ENCODE results near the gene TRPM6.
"Not testable (repeated sequence)": the region's sequence is repeated elsewhere in the genome, so short reads cannot be mapped to it uniquely, and the experiment has no call there.

TRPM6 gene

GRCh38 chr9:74855072-74855471 is 32.6 kb downstream of the TRPM6 start:
- DNase-seq, result no peak

- DNase-seq, result not testable (repeated sequence)
Measured at GRCh38 chr9:74853024-74853423, 34.7 kb downstream of the TRPM6 start.

GRCh38 chr9:74848153-74848525 is 39.6 kb downstream of the TRPM6 start:
- DNase-seq, result no peak

- no peak for DNase-seq
Measured at GRCh38 chr9:74847478-74848152, 40.1 kb downstream of the TRPM6 start.

DNA sequence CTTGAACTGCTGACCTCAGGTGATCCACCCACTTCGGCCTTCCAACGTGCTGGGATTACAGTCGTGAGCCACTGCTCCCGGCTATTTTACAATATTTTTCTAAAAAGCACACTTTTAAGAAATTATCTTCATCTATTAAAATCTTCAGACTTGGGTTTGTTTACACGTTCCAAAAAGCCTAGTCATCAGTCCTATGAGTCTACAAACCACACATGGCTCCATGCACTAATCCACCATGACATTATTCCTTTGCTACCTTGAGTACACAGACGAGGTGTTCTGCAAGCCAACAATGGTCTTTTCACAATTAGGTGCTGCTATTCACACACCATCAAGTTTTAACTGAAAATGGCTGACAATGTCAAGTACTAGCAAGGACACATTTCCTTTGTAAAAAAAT is 41.0 kb downstream of the TRPM6 start:
- DNase-seq, result peak; percentile 4

DNA sequence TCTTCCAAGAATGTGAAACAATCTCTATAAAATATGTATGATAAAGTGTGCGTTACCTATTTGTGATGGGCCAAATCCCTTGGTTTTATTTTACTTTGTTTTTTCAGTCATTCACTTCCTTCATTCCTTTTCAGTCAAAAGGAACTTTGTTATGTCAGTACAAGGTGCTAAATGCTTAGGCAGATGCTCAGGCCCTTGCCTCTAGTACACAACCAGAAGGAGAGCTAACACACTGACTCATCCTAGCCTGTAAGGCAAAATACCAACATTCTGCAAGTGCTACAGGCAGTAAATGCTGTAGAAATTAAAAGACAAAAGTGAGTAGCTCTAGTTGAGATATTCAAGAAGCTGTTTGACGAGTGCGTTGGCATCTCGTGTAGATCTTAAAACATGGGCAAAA is 49.4 kb downstream of the TRPM6 start:
- DNase-seq, result no peak

DNA sequence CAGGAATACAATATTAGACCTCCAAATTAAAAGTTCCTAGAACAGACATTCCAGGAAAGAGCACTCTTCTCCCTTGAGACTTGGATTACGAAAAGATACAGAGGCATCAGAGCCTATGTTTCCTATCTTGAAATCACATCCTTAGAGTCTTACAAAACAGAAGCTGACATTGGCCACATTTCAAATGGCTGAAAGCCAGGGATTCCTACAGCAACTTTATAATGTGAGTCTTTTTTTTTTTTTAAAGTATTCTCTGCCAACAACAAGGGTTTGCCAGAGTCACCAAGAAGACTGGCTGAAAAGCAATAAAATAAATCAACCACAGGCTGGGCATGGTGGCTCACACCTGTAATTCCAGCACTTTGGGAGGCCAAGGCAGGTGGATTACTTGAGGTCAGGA is 63.1 kb downstream of the TRPM6 start:
- DNase-seq, result no peak

GRCh38 chr9:74821636-74822035 is 66.1 kb downstream of the TRPM6 start:
- DNase-seq, result no peak

- no peak for DNase-seq
Measured at GRCh38 chr9:74817816-74818215, 69.9 kb downstream of the TRPM6 start.

- DNase-seq, result no peak
Measured at GRCh38 chr9:74817281-74817810, 70.4 kb downstream of the TRPM6 start.

GRCh38 chr9:74810200-74810599 is 77.5 kb downstream of the TRPM6 start:
- no peak for DNase-seq

DNA sequence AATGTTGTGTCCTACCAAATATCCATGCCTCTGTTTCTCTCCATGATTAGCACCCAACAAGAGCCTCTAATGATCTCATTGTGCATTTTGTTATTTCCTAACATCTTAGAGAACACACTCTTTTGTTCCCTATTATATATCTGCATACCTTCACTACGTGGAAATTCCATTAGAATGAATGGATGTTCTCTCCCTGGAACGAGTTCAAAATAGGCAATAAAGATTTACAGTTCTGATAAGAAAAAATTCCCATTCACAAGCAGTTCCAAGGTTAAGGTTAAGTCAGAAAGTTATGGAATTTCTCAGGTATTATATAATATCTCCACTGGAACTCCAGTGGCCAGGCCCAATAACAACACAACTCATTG is 83.7 kb downstream of the TRPM6 start:
- no peak for DNase-seq

GRCh38 chr9:74803376-74804017 is 84.2 kb downstream of the TRPM6 start:
- DNase-seq, result peak; percentile 89

- peak; percentile 93 for DNase-seq
Measured at GRCh38 chr9:74800226-74800625, 87.5 kb downstream of the TRPM6 start.

DNA sequence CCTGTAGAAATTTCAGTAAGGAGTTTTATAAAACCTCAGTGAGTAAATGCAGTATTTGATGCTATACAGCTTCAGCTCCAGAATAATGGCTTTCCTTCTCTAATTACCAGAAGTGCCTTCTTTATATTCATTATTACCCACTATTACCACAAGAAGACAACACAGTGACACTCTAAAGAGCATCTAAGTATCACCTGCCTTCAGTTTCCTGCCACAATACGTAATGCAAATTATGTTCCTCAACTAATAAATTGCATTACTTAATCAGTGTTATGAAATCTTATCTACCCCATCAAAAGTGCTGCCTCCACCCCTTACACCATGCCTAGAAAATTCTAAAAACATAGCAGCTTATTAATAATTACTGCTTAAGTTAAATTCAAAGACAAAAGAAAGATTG is 91.9 kb downstream of the TRPM6 start:
- no peak for DNase-seq

DNA sequence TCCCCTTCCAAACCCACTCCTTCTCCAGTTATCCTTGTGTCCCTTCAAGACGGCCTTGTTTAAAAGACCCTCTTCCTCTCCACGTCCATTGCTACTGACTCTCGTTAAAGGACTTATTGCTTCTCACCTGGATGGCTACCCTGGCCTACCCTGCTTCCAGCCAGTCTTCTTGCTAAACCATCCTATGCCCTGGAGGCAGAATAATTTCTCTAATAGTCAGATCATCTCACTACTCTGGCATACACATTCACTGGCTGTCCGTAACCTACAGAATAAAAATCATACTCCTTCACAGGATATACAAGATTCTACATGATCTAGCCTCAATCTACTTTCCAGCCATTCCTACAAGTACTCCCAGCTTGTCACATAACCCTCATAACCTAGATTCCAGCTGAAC is 92.6 kb downstream of the TRPM6 start:
- no peak for DNase-seq

GRCh38 chr9:74784506-74784905 is 103.2 kb downstream of the TRPM6 start:
- DNase-seq, result no peak

DNA sequence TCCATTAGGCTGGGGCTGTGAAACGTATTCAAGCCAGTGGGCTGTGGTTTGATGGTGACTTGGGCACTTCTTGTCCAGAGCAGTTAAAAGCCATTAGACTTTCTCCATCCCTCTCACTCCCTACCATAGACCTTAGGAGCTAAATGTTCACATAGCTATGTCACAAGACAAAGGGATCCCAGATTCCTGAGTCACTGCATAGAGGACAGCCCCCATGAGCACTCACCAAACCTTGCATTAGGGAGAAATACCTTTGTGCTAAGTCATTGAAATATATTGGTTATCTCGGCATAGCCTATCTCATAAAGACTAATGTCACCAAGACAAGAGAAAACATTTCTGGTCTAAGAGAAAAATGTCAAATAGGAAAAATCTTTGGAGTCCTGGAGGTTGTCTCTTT is 104.3 kb downstream of the TRPM6 start:
- DNase-seq, result no peak

- DNase-seq, result peak; percentile 77
Measured at GRCh38 chr9:74777136-74777879, 110.4 kb downstream of the TRPM6 start.

DNA sequence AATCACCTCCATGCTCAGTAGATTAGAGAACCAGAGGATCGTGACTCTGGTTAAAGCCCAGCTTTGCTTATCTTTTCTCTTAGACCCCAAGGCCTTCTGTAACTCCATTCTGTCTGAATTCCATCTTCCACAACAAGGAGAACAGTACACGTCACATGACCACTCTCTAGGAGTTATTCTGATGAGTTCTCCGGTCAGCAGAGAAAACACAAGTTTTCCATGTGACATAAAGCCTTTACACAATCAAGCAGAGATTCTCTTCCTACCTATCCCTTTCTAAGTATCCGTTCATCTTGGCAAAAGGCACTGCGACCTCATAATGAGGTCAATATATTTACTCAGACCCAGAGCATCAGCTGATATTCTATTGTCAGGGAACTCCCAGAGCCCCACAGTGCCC is 112.3 kb downstream of the TRPM6 start:
- no peak for DNase-seq

- peak; percentile 80 for DNase-seq
Measured at GRCh38 chr9:74773886-74774479, 113.7 kb downstream of the TRPM6 start.

DNA sequence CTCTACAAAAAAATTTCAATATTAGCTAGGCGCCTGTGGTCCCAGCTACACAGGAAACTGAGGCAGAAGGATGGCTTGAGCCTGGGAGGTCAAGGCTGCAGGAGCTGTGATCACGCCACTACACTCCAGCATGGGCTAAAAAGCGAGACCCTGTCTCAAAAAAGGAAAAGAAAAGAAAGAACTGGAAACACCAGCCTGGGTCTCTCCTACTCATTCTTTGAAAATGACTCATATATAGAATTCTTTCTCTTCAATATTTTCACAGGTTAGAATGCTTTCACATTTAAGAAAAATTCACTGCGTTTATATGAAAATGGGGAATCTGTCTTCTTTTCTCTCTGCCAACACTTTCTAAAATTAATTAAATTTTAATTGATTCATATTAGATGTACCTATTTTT is 115.6 kb downstream of the TRPM6 start:
- DNase-seq, result no peak

GRCh38 chr9:74771672-74772071 is 116.0 kb downstream of the TRPM6 start:
- DNase-seq, result no peak

GRCh38 chr9:74771262-74771585 is 116.5 kb downstream of the TRPM6 start:
- DNase-seq, result no peak

All from DMS53 (cell line).